K562 (cell line): ENCODE measurements around the gene ITPR2. TPM values are rescaled to one million over a fixed set of nuclear protein-coding genes. Genes with fewer than 3 reads are reported as not detected.

Experiments
- ATAC-seq: fragments of 200-7000 bp; cut with Tn5 transposase; 3 replicates; pipeline ENCODE4 v1.9.1; 2020; ENCODE audit warnings: moderate library complexity
- BruUV-seq: library from RNA; stranded (reverse); fragments of 400-500 nt; replicated peaks from 2 replicates; lab custom pipeline; 2021; lab: Mats Ljungman, UMichigan
- CTCF ChIA-PET: fragments of 300-600 bp; formaldehyde crosslinking; extraction: SDS; loops from one replicate; lab custom pipeline; 2021; ENCODE audit warnings: low intra/inter-chr PET ratio; lab: Yijun Ruan, JAX
- POLR2A ChIA-PET: fragments of 300-600, 350-650 bp; sonication (Branson Sonifier 250); formaldehyde crosslinking; extraction: SDS; loops from one replicate; lab custom pipeline; 2021; ENCODE audit warnings: antibody characterized with exemption, inconsistent platforms; lab: Yijun Ruan, JAX
- DNase-seq, 4 experiments: peaks; one replicate each; pipeline versions ENCODE4 v3.0.0 to v3.0.0-alpha.2; 2011 to 2018; ENCODE audit warnings: low spot score in 3 of 4, mixed read lengths in 3 of 4; ENCODE audit errors: extremely low read depth in 1 of 4
- FAIRE-seq: peaks from 2 replicates; lab custom pipeline; 2011; peaks lifted over from hg19 to GRCh38; lab: Jason Lieb, UNC
- H2AFZ ChIP-seq: 2 replicates; pipeline ENCODE4 v1.6.0; 2011; ENCODE audit warnings: low read depth, low read length, control low read depth, inconsistent platforms
- H3K27ac ChIP-seq: fragments of 200-600 bp; 3 replicates; pipeline ENCODE4 v1.8.0; 2011; ENCODE audit warnings: low read depth, mild to moderate bottlenecking, control low read depth, inconsistent platforms, low read length, moderate library complexity, mixed read lengths; ENCODE audit errors: extremely low read depth
- H3K27me3 ChIP-seq, 2 experiments: fragments of 300-600 bp in 1 of 2; 2 replicates in 1 of 2; 3 replicates in 1 of 2; pipeline versions ENCODE4 v1.6.0 to v1.8.0; 2011; ENCODE audit warnings: inconsistent platforms in 2 of 2, low read length in 2 of 2, mild to moderate bottlenecking in 1 of 2, mixed read lengths in 1 of 2, moderate library complexity in 1 of 2; ENCODE audit not compliant: control insufficient read depth in 2 of 2, insufficient read depth in 2 of 2
- H3K36me3 ChIP-seq: fragments of 300-600 bp; 3 replicates; pipeline ENCODE4 v1.8.0; 2011; ENCODE audit warnings: mild to moderate bottlenecking, low read length, inconsistent platforms; ENCODE audit not compliant: control insufficient read depth, insufficient read depth
- H3K4me1 ChIP-seq, 2 experiments: fragments of 200-600 bp in 1 of 2; replicated peaks in 1 of 2; 2 replicates in 1 of 2; 3 replicates in 1 of 2; pipeline versions ENCODE4 v1.5.1 to v1.8.0; 2011; ENCODE audit warnings: inconsistent platforms in 2 of 2, low read length in 2 of 2, mild to moderate bottlenecking in 1 of 2, mixed read lengths in 1 of 2, moderate library complexity in 1 of 2; ENCODE audit not compliant: control insufficient read depth in 2 of 2, insufficient read depth in 2 of 2
- H3K4me2 ChIP-seq: 2 replicates; pipeline ENCODE4 v1.6.1; 2011; ENCODE audit warnings: low read length, control low read depth, inconsistent platforms, mixed read lengths; ENCODE audit not compliant: insufficient read depth
- H3K4me3 ChIP-seq: fragments of 200-600 bp; sonication (generic), shearing (Covaris generic); 2 replicates; pipeline ENCODE4 v1.5.1; 2016; ENCODE audit warnings: control low read depth, inconsistent platforms
- H3K79me2 ChIP-seq: fragments of 200-600 bp; 3 replicates; pipeline ENCODE4 v1.8.0; 2011; ENCODE audit warnings: low read length, inconsistent platforms; ENCODE audit not compliant: control insufficient read depth, insufficient read depth
- H3K9ac ChIP-seq, 2 experiments: 2 replicates each; pipeline versions ENCODE4 v1.6.0 to v1.6.1; 2011; ENCODE audit warnings: low read depth in 2 of 2, low read length in 2 of 2, control low read depth in 1 of 2, inconsistent platforms in 1 of 2, mild to moderate bottlenecking in 1 of 2, mixed read lengths in 1 of 2; ENCODE audit not compliant: insufficient read depth in 1 of 2
- H3K9me1 ChIP-seq: one replicate; pipeline ENCODE4 v1.6.0; 2011; ENCODE audit warnings: inconsistent platforms, mild to moderate bottlenecking, low read length, moderate library complexity; ENCODE audit not compliant: control insufficient read depth, insufficient read depth
- H3K9me3 ChIP-seq: replicated peaks from 2 replicates; pipeline ENCODE4 v1.5.1; 2011; ENCODE audit warnings: low read depth, low read length, inconsistent platforms; ENCODE audit not compliant: control insufficient read depth, insufficient read depth
- H4K20me1 ChIP-seq: replicated peaks from 2 replicates; pipeline ENCODE4 v1.6.1; 2011; ENCODE audit warnings: low read length, inconsistent platforms, mixed read lengths; ENCODE audit not compliant: control insufficient read depth, insufficient read depth
- ARID2 ChIP-seq: fragments of 450-650 bp; IDR thresholded peaks from 2 replicates; pipeline ENCODE4 v1.6.1; 2017; ENCODE audit warnings: antibody characterized with exemption, mild to moderate bottlenecking
- CEBPB ChIP-seq: fragments of 450-650 bp; IDR thresholded peaks from 2 replicates; pipeline ENCODE4 v1.6.1; 2016; ENCODE audit warnings: missing genetic modification characterization, missing compliant biosample characterization
- CEBPG ChIP-seq, 3 experiments: fragments of 200-800 bp in 1 of 3; sonication (Bioruptor generic) in 1 of 3; sonication (generic) in 1 of 3; formaldehyde crosslinking in 1 of 3; IDR thresholded peaks in 2 of 3; conservative IDR thresholded peaks in 1 of 3; 2 replicates each; pipeline versions ENCODE4 v1.6.1 to v1.8.0; 2016 to 2022; ENCODE audit warnings: missing compliant biosample characterization in 2 of 3, missing genetic modification characterization in 2 of 3, mild to moderate bottlenecking in 1 of 3, missing genetic modification reagents in 1 of 3
- MAZ ChIP-seq, 2 experiments: fragments of 450-650 bp in 1 of 2; sonication (generic) in 1 of 2; formaldehyde crosslinking; IDR thresholded peaks in 1 of 2; conservative IDR thresholded peaks in 1 of 2; 2 replicates each; pipeline versions ENCODE4 v1.4.0 to v1.5.0; 2020; ENCODE audit warnings: mild to moderate bottlenecking in 1 of 2, missing genetic modification reagents in 1 of 2
- PHB ChIP-seq: fragments of 250-450 bp; sonication (Bioruptor Pico); IDR thresholded peaks from 2 replicates; pipeline ENCODE4 v1.5.0; 2021
- RBM34 ChIP-seq: fragments of 200-400 bp; formaldehyde crosslinking; IDR thresholded peaks from 2 replicates; pipeline ENCODE4 v1.6.1; 2018; ENCODE audit warnings: low read length, borderline replicate concordance; ENCODE audit not compliant: insufficient read depth
- ZNF780A ChIP-seq: fragments of 250-450 bp; sonication (Bioruptor Pico); IDR thresholded peaks from 2 replicates; pipeline ENCODE4 v1.5.0; 2021; ENCODE audit warnings: mild to moderate bottlenecking
- ZNF830 ChIP-seq: fragments of 250-450 bp; sonication (Bioruptor Pico); IDR thresholded peaks from 2 replicates; pipeline ENCODE4 v1.5.0; 2021; ENCODE audit warnings: mild to moderate bottlenecking
- WGBS: fragments of 100-300 bp; shearing (Covaris generic); methylation state at CpG from one replicate; pipeline ENCODE4 v1.1.6; 2016; ENCODE audit warnings: low coverage, mixed read lengths; ENCODE audit not compliant: insufficient coverage; ENCODE audit errors: missing lambda C conversion rate; 5-methylcytosine and 5-hydroxymethylcytosine counted together
- in situ Hi-C: fragments of 300-500 bp; cut with MboI; formaldehyde crosslinking; loops from 4 replicates; pipeline ENCODE4 v1.15.0; 2018; ENCODE audit warnings: inconsistent platforms, mixed read lengths
- intact Hi-C: fragments of 100-400 bp; cut with micrococcal nuclease; formaldehyde crosslinking; loops from 2 replicates; pipeline ENCODE4 v1.14.2; 2022
- polyA plus RNA-seq, 8 experiments: library from polyadenylated mRNA; depleted of rRNA in 4 of 8; stranded (reverse) in 5 of 8; unstranded in 3 of 8; fragments of >200 nt; fragmentation: Nextera tagmentation in 2 of 8; fragmentation: Illumina TruSeq in 1 of 8; extraction: Ambion mirVana in 2 of 8; extraction: Trizol in 1 of 8; gene quantifications; 2 replicates each; pipeline versions ENCODE4 v1.2.1 to v1.2.3, GENCODE V29; 2011 to 2014; ENCODE audit warnings: inconsistent platforms in 1 of 8, missing spikeins in 1 of 8
- total RNA-seq, 7 experiments: library from RNA; depleted of rRNA in 6 of 7; stranded (reverse); fragments of >200 nt in 6 of 7; fragmentation: Illumina TruSeq in 2 of 7; extraction: Trizol in 2 of 7; gene quantifications; 2 replicates each; pipeline versions ENCODE4 v1.2.1 to v1.2.3, GENCODE V29; 2011 to 2021; ENCODE audit warnings: low replicate concordance in 1 of 7

The ITPR2 gene
- total and polyA plus RNA-seq, 9 of the 15 experiments (the other 6 are each of a cell fraction or from before 2014, with no cell fraction given): 0.21 to 3.3 (median 0.95) TPM

DNA sequence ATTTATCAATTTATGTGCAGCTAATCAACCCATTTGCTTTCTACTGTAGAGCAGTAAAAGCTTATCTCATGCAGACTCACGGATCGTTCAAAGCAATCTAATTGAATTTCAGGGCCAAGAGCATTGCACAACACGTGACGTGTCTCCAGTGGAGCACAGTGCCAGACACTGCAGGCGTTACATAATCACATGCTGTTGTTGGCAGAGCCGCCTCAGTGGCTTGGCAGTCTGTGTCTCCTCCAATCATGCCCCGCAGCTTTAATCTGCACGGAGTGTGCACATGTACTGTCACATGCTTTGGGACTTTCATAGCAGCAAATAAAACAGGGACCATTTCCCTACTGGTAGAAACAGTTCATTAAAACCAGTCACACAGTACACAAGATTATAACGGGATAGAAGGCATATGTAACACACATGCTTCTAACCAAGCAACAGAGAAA is 309.3 kb downstream of the ITPR2 start:
- ChIA-PET POLR2A (no interaction called here), CTCF (interaction anchor here (1.4 kb wide), 1 partner anchor 427 kb away, joined by 4 read pairs; no protein-coding TSS in a partner anchor)
- WGBS: under 1% methylated on average over 9 of the region's 9 CpGs
- in situ Hi-C loops (no loop called here), intact Hi-C loops (loop anchor here (10.0 kb wide), 1 partner anchor 429 kb away; no protein-coding TSS in a partner anchor)
- peaks cover 3% of the 10 kb centered on the region; the same call in 1 of the 2 replicates for H3K9me3 ChIP-seq
- H3K9me1 ChIP-seq: no peaks in the 10 kb centered on the region
- no peaks in the 10 kb centered on the region for H3K27me3 ChIP-seq
- no peaks in the 10 kb centered on the region for H3K36me3 ChIP-seq
- H3K4me2 ChIP-seq: no peak overlapping the region
- BruUV-seq: no TSS peak
- ATAC-seq (no peak), DNase-seq (no peak), FAIRE-seq (no peak)
- H4K20me1 ChIP-seq: no peaks in the 10 kb centered on the region
- no peak overlapping the region for H3K4me3 ChIP-seq
- H3K9ac ChIP-seq: no peak overlapping the region
- no peak overlapping the region for H3K27ac ChIP-seq
- H3K79me2 ChIP-seq: no peaks in the 10 kb centered on the region
- no peak overlapping the region for H2AFZ ChIP-seq
- TF ChIP-seq CEBPB (tag): peak; percentile 26; the same call in 1 of the 2 replicates
- no peak for TF ChIP-seq ZNF780A (CRISPR knock-in tag)
- TF ChIP-seq PHB (CRISPR knock-in tag): no peak
- no peak for TF ChIP-seq MAZ (CRISPR knock-in tag; conservative IDR thresholded peaks at IDR 0.05 in 1 of 2, IDR thresholded peaks at IDR 0.05 in 1 of 2)
- TF ChIP-seq RBM34: no peak
- TF ChIP-seq ZNF830: no peak
- no peak for TF ChIP-seq ARID2
- TF ChIP-seq CEBPG (CRISPR knock-in tag; IDR thresholded peaks at IDR 0.05): no peak
- TF ChIP-seq CEBPG (tag; conservative IDR thresholded peaks at IDR 0.05 in 1 of 2, IDR thresholded peaks at IDR 0.05 in 1 of 2): peak in 1 of 2 experiments; percentile 70; a peak in 2 of 4 replicates
- H3K4me1 ChIP-seq: no peaks in the 10 kb centered on the region
